Measurements from ENCODE around the gene RUNX1.

Gene RUNX1

DNA sequence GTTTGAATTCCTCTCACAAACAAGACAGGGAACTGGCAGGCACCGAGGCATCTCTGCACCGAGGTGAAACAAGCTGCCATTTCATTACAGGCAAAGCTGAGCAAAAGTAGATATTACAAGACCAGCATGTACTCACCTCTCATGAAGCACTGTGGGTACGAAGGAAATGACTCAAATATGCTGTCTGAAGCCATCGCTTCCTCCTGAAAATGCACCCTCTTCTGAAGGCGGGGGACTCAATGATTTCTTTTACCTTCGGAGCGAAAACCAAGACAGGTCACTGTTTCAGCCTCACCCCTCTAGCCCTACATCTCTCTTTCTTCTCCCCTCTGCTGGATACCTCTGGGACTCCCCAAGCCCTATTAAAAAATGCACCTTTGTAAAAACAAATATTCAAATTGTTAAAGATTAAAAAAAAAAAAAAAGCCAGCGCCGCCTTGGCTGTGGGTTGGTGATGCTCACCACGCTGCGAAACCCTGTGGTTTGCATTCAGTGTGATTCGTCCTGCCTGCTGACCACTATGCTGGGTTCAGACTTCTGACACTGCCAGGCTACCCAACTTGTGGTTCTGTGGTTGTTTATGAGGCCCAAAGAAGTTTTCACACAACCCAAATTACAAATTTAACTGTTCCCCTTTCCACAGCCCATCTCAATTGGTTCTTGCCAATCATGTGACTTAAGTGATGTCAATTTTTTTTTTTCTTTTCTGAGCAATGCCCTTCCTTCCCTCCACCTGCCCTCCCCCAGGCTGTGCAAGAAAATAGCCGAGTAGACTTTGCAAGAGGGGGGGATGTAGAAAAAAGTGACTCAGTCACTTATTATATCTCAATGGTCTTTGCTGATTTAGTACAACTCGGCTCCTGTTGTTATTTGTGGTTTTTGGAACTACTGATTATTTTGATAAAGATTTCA is at the start of gene RUNX1:
TSS of gene RUNX1 (minus strand) at position 597 of the 912 bp plus-strand sequence.
- peak; percentile 93 for DNase-seq

DNA sequence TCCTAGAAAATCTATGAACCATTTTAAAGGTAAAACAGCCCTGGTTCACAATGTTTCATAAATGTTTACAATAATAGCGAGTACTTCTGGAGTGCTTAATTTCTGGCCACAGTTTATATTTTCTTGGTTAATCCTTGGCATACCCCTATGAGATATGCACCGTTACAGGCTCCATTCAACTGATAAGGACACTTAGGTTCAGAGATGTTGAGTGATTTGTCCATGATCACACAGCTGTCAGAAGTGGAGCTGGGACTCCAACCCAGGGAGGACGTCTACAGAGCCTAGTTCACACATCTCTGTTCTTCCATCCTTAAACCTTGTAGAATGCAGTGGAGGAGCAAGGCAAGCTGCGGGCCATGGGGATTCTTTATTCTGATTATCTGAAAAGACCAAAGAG is 48.4 kb upstream of the RUNX1 start:
- DNase-seq: no peak

GRCh38 chr21:35096959-35097358 is 47.9 kb upstream of the RUNX1 start:
- DNase-seq: peak; percentile 21

DNA sequence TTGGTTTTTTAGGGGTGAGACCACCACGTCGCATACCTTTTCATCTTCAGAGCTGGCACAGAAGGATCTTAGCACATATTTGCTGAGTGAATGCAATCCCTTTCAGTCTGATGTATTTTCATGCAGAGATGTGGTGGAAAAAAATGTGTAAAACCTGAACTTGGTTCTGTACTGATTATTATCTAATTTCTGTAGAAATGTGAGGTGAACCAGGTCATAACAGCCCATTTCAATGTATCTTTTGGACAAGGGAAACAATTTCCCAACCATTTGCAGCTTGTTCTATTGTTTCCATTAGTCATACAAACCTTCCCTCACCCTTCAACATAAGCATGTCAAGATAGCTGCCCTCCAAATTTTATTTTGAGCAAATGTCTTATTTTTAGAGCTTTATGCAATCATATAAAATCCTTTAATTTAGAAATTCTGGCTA is 46.8 kb upstream of the RUNX1 start:
- DNase-seq: no peak

DNA sequence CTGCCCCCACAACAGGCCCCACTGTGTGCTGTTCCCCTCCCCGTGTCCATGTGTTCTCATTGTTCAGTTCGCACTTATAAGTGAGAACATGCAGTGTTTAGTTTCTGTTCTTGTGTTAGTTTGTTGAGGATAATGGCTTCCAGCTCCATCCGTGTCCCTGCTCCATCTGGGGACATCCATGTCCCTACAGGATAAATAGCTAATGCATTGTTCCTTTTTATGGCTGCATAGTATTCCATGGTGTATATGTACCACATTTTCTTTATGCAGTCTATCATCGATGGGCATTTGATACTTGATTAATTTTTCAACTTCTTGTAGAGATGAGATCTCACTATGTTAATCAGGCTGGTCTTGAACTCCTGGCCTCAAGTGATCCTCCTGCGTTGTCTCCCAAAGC is 44.4 kb upstream of the RUNX1 start:
- DNase-seq: no peak

- DNase-seq: no peak
Observed at GRCh38 chr21:35091496-35091895, 42.4 kb upstream of the RUNX1 start.

- no peak for DNase-seq
Observed at GRCh38 chr21:35090403-35090802, 41.3 kb upstream of the RUNX1 start.

DNA sequence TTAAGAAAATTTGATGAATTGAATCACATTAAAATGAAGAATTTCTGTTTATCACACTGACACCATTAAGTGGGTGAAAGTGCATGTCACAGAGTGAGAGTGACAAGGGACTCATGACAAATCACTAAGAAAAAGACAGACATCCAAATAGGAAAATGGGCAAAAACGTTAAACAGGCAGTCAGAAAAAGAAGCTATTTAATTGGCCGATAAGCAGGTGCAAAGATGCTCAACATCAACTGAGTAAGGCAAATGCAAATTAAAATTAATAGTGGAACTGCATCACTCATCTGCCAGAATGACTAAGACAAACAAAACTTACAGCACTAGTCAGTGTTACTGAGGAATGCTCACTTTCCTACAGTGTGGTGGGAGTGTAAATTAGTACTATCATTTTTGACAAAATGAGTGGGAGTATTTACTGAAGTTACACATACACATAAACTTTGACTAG is 39.2 kb upstream of the RUNX1 start:
- no peak for DNase-seq

- peak; percentile 39 for DNase-seq
Observed at GRCh38 chr21:35086357-35086756, 37.3 kb upstream of the RUNX1 start.

GRCh38 chr21:35084869-35085268 is 35.8 kb upstream of the RUNX1 start:
- no peak for DNase-seq

GRCh38 chr21:35083246-35083645 is 34.1 kb upstream of the RUNX1 start:
- DNase-seq: no peak

GRCh38 chr21:35081861-35082260 is 32.8 kb upstream of the RUNX1 start:
- DNase-seq: no peak

DNA sequence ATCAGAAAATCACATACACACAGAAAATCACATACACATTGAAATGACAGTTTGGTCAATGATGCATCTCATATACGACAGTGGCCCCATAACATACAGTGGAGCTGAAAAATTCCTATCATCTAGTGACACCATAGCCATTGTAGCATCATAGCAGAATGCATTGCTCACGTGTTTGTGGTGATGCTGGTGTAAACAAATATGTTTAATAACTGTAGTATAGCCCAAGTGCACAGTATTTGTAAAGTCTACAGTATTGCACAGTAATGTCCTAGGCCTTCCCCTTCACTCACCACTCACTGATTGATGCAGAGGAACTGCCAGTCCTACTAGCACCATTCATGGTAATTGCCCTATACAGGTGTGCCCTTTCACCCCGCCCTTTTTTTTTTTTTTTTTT is 30.1 kb upstream of the RUNX1 start:
- DNase-seq: no peak

DNA sequence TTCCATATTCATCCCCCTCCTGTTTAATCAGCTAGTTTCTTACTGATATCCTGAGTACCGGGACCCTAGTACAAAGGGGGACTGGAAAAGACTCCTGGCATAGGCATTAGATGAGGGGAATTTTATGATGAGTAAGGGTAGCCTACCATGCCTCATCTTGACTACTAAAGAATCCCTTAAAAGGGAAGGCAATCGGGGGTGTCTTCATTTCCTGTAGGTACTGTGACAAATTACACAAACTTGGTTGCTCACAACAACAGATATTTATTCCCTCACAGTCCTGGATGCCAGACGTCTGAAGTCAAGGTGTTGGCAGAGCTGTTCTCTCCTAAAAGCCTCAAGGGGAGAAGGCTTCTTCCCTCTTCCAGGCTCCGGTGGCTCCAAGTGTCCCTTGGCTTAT is 28.9 kb upstream of the RUNX1 start:
- DNase-seq: no peak

- DNase-seq: no peak
Observed at GRCh38 chr21:35077466-35077865, 28.4 kb upstream of the RUNX1 start.

- peak; percentile 78 for DNase-seq
Observed at GRCh38 chr21:35075546-35075945, 26.4 kb upstream of the RUNX1 start.

DNA sequence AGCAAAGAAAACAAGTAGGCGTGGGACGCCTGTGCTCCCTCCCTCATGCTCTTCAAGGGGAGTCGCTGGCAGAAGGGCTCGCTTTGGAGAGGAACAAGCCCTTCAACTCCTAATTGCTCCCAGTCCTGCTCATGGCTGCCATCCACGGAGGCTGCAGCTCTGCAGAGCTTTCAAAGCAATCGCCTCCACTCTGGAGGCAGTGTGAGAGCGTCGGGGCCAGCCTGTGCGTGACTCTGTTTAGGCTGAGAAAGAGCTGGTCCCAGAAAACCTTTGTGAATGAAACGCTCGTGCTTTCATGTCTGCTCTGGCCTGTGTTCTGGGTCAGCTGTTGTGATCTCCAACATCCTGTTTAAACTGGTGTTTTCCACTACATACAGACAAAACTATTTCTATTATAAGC is 23.9 kb upstream of the RUNX1 start:
- no peak for DNase-seq

GRCh38 chr21:35072557-35072956 is 23.5 kb upstream of the RUNX1 start:
- no peak for DNase-seq

DNA sequence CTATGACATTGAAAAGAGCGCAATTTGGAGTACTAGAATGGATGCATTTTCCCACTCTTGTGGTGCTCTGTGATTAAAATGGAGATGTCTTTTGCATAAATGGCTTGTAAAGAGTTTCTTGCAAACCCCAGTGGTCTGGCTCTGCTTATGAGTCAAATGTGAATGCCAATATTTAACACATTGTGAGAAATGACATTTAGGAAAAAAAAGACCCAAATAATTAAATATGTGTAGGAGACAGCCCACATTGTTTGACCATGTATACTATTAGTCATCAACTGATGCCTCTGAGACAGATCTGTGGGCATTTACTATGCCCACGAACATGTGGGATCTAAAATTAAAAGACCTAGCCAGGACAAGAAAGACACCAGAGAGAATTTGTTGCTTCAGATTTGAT is 22.2 kb upstream of the RUNX1 start:
- DNase-seq: peak; percentile 33

- DNase-seq: no peak
Observed at GRCh38 chr21:35070436-35070835, 21.3 kb upstream of the RUNX1 start.

GRCh38 chr21:35066824-35067223 is 17.7 kb upstream of the RUNX1 start:
- no peak for DNase-seq

DNA sequence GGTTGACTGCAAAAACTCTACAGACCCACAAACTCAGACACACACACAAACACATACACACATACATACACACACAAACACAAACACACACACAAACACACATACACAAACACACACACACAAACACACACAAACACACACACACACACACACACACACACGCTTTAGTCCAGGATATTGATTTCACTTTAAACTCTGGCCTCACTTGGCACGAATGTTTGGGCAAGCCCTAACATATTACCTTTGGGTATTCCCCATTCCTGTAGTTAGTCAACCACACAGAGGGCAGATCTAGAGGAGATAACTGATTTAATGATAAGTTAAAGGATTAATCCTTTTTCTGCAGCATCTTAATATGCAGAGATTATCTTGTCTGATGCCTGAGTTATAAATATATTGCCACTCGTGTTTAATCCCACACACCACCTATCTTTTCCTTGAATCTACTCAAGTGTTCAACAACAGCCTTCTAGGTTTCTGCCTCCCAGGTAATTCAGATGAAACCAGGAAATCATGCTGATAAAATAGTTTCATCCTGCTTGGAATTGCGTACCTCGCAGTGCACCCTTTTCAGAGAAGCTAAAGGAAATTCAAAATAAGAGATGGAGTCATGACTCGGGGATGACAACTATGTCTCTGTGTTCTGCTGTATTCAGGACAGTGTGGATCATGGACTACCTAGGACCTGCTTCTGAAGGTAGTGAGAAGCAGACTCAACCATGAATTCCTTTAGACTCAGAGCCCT is 14.5 kb upstream of the RUNX1 start:
- no peak for DNase-seq

DNA sequence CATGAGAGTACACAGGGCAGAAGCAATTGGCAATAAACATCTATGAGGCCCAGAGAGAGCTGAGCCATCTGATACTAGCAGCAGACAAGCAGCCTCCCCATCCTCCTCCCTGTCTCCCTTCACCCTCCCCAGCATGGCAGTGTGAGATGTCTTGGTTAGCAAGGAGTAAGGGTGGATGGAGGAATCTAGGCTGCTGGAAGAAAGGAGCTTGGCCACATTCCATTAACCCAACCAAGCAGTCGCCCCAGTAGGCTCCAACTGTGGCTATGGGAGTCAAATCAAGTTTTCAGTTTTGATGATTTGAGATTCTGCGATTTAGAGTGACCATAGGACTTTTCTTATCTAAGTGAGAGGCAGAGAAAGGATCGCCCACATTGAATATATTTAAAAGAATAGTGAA is 12.9 kb upstream of the RUNX1 start:
- no peak for DNase-seq

GRCh38 chr21:35059742-35060141 is 10.6 kb upstream of the RUNX1 start:
- DNase-seq: no peak
